Dermis lymphatic vessel endothelial cell (primary cell): Measurements from ENCODE around the gene PPIL1. TPM values are rescaled to one million over a fixed set of nuclear protein-coding genes. Genes with fewer than 3 reads are reported as not detected.

Source experiments
- total RNA-seq: library from RNA; depleted of rRNA; stranded (reverse); fragments of >200 nt; gene quantifications from 2 replicates; pipeline ENCODE4 v1.2.1, GENCODE V29; 2014

Gene PPIL1
- 16.8 TPM in 2 replicates for total RNA-seq

DNA sequence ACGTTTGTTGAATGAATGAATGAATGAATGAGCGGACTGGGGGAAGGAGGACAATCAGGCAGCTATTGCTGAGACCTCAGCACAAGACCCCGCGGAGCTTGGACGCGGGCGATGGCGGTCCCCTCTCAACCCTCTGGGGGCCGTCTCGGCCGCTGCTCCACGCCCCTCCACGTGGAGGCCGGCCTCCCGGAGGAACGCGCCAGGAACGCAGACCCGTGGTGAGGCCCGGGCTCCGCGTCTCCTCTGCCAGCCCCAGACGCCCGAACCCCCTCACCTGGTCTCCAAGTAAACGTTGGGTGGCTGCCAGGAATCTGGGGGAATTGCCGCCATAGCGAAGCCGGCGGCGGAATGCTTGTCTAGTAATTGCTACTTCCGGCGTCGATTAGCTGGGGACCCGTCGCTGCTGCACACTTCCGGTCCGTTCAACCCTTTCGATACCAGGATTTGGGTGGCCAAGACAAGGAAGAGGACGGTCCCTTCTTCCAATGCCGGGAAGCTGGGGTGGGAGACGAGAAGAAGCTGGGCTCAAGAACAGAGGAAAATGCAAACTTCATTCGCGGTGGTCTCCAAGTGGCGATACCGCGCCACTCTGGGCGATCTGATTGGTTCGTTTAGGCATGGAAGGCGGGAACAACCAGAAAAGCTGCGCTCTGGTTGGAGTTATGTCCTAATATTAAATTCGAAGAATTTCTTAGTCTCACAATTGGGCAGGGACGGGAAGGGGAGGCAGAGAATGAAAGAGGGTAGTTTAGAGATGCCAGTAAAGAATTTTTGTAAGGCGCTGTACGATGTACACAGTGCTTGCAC lies at the start of gene PPIL1:
Gene PPIL1 (minus strand): TSS at position 361 of the 807 bp plus-strand sequence. CDS start 31 bp downstream, at position 330.

DNA sequence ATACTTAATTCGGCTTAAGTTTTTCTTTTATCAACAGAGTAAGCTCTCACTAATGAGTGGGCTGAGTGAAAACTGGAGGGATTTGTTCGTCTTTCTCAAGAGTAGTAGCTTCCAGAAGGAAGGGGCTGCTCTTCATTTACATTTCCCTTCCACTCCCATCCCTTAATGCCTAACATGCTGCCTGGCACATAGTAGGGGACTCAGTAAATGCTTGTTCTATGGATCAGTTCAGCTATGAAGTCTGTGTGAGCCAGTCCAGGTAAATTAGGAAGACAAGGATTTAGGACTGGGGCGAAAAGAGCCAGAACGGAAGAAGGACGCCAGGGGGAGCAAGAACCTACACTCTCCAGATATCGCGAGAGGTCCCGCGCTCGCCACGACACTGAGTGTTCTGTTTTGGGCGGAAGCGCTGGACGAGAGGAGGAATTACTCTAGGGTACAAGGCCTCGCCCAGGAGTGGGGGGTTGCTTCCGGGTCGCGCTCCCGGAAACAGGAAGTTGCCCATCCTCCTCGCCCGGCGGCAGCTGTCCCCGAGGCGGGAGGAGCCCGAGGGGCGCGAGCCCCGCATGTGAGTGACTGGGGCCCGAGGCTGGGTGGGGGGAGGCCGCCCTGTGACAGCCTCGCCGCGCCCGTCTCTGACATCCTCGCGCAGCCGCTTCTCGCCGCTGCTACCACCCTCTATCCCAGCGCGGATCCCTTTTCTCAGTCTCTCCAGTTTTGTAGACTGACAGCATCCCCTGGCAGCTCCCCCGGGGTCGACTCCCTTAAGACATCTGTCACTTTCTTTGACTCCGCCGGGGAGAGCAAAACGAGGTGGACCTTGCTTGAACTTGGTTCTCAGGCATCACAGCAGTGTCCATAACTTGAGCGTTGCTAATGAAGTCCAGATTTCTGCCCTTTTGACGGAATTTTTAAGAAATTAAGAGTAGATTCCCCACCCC lies 11.1 kb upstream of the PPIL1 start, which contains the start of gene C6orf89:
Gene C6orf89 (plus strand): TSS at position 492 of the 941 bp plus-strand sequence. CDS start 13,493 bp downstream, outside the sequence.

DNA sequence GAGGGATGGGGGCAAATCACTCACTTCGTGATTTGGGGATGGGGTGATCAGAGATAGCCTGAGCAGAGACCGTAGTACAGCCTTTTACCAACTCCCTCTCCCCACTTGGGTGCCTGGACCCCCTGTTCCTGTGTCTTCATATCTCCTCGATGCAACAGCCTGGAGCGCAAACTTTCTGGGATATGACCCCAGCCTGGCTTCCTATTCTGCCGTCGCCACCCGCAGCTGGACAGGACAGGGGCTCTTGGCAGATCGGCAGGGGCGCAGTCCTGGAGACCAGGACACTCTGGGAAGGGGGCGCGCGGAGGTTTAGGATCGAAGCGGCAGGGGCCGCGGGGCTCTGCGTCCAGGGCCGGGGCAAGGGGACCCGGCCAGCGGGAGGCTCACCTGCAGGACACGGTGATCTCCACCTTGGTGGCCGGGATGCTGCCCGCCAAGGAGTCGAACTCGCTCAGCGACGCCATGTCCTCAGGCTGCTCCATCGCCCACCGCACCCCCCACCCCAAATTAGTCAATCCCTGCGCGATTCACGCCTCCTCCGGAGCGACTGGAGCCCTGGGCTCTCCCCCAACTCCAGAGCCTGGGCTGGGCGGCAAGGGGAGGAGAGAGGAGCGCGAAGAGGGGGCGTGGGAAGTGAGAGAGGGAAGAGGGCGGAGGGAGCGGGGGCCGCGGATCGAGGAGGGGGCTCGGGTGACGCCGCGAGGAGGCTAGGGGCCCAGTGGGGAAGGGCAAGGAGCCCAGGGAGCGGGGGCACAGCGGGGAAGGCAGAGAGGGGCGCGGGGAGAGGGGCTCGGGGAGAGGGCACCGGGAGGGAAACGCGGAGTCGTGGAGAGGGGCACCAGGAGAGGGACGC lies 35.5 kb downstream of the PPIL1 start, which contains the start of gene CPNE5:
Gene CPNE5 (minus strand): TSS at position 549 of the 853 bp plus-strand sequence. CDS start 67 bp downstream, at position 482.

Other genes with a start within 250 kb of the PPIL1 start
- gene CDKN1A, start 196.1 kb downstream of the PPIL1 start, total RNA-seq: 63.7 and 94.0 TPM in 2 replicates
- gene RAB44, start 177.0 kb downstream of the PPIL1 start, total RNA-seq: not detected in 2 replicates
- gene CPNE5, start 35.4 kb downstream of the PPIL1 start, total RNA-seq: 4.2 and 4.4 TPM in 2 replicates
- 26.3 and 27.6 TPM in 2 replicates for gene C6orf89, start 11.1 kb upstream of the PPIL1 start, total RNA-seq
- under 0.01 TPM in 1 of 2 replicates, not detected in the other for gene PI16, start 79.9 kb upstream of the PPIL1 start, total RNA-seq
- gene MTCH1, start 111.4 kb upstream of the PPIL1 start, total RNA-seq: 179 and 227 TPM in 2 replicates
- gene FGD2, start 130.9 kb upstream of the PPIL1 start, total RNA-seq: not detected in 2 replicates